IPS DF 4.7 (cell line): ENCODE measurements around the gene ASCC1.
"Not testable (repeated sequence)": the region's sequence is repeated elsewhere in the genome, so short reads cannot be mapped to it uniquely, and the experiment has no call there.

Experiments
- DNase-seq: peaks from one replicate; pipeline ENCODE4 v3.0.0-alpha.2; 2013; ENCODE audit warnings: low spot score; ENCODE audit errors: extremely low read depth

Gene ASCC1

DNA sequence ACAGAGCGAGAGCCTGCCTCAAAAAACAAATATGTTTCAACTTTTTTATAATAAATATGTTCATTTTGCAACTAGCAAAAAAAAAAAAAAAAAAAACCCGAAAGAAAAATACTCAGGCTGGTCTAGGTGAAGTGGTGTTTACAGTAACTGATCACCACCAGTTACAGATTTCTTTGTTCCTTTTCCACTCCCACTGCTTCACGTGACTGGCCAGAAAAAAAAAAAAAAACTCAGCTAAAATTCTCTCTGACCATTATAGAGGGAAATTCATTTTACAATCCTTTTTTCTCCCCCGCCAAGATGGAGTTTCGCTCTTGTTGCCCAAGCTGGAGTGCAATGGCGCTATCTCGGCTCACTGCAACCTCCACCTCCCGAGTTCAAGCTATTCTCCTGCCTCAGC is 4.6 kb upstream of the ASCC1 start:
- no peak for DNase-seq

- DNase-seq: no peak
Observed at GRCh38 chr10:72219235-72219814, 3.2 kb upstream of the ASCC1 start.

GRCh38 chr10:72218726-72219125 is 2.6 kb upstream of the ASCC1 start:
- DNase-seq: no peak

DNA sequence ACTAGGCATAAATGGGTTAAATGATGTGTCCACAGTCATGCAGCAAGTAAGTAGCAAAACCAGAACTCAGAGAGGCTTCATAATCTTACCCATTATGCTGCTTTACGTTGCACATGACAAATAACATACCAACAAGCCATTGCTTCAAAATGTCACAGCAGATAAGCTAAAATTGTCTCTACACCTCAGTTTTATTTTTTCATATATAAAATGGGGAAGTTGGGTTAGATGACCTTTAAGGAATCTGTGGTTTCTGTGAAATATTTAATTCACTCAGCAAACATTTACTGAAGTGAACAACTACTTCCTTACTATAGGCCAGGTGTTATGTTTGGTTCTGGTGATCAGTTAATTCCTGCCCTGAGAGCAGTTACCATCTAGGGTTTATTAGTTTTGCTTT is 2.2 kb upstream of the ASCC1 start:
- DNase-seq: no peak

DNA sequence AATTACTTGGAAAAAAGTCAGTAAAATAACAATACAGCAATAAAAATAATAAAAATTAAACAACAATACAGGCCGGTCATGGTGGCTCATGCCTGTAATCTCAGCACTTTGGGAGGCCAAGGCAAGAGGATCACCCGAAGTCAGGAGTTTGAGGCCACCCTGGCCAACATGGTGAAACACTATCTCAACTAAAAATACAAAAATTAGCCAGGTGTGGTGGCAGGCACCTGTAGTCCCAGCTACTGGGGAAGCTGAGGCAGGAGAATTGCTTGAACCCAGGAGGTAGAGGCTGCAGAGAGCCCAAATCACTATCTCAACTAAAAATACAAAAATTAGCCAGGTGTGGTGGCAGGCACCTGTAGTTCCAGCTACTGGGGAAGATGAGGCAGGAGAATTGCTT is 4.2 kb downstream of the ASCC1 start:
- DNase-seq: not testable (repeated sequence)

DNA sequence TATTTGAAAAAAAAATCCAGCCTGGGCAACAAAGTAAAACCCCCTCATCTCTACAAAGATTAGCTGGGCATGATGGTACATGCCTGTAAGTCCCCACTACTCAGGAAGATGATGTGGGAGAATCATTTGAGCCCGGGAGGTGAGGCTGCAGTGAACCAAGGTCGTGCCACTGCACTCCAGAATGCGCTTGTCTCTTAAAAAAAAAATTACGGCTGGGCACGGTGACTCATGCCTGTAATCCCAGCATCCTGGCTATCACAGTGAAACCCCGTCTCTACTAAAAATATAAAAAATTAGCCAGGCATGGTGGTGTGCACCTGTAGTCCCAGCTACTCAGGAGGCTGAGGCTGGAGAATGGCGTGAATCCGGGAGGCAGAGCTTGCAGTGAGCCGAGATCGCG is 4.7 kb downstream of the ASCC1 start:
- DNase-seq: not testable (repeated sequence)

GRCh38 chr10:72208526-72208925 is 7.5 kb downstream of the ASCC1 start:
- not testable (repeated sequence) for DNase-seq

DNA sequence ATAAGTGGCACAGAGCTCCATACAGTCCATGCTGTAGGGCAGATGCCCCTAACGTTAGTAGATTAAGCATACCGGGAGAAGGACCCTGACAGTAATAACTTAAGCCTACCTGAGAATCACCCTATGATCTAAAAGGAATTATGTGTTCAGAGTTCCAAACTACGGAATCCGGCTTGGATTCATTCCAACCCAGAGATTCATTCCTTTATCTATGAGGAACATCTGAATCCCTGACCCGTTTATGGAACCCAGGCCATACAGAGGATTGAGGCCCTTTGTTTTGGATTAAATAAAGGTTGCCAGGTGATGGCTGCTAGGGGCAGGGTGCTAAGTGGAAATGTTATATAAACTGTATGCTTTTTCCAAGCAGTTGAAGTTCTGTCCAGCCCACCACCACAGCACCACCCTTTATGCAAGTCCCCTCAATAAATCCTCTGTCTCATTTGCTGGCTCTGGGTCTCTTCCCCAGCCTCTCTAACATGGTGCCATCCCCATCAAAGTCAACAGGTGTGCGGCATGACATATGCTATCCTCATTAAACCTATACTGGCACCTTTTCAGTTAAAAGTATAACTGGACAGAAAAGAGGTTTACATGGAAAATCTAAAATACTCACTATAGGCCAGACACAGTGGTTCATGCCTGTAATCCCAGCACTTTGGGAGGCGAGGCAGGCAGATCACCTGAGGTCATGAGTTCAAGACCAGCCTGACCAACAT is 9.4 kb downstream of the ASCC1 start:
- no peak for DNase-seq

DNA sequence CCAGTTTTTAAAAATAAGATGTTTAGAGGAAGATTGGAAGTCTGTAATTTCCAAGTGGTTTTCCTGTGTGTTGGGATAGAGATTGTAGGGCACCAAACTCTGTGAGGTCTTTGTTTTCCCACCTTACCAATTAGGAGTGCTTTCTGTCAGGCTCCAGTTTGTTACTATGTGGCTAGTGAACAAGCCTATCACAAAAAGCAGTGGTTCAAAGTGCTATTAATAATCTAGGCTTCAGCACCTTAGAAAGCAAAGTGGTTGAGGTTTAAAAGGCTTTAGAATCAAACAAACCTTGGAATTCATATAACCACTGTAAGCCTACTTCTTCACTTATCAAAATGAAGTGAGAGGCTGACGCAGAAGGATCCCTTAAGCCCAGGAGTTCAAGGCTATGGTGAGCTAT is 11.4 kb downstream of the ASCC1 start:
- DNase-seq: no peak

DNA sequence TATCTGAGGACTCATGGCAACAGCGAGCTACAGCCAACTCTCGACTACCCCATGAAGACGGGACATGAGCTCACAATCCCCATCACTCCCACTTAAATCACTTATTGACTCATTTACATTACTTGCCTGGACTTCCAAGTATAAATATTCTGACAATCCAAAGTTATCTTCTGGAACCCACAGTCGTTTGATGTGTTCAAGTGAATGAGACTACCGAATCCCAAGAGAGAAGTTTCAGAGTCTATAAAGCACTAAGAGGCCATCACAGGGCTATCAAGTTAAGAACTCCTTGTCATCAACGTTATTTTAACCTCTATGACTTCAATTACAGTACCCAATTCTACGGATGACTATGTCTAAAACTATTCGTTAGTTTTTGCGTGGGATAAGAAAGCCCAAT is 11.8 kb downstream of the ASCC1 start:
- no peak for DNase-seq

- no peak for DNase-seq
Observed at GRCh38 chr10:72201293-72201692, 14.8 kb downstream of the ASCC1 start.

GRCh38 chr10:72200883-72201282 is 15.2 kb downstream of the ASCC1 start:
- DNase-seq: no peak

- no peak for DNase-seq
Observed at GRCh38 chr10:72194949-72195348, 21.1 kb downstream of the ASCC1 start.

- no peak for DNase-seq
Observed at GRCh38 chr10:72186982-72187330, 29.1 kb downstream of the ASCC1 start.

- no peak for DNase-seq
Observed at GRCh38 chr10:72186258-72186981, 29.7 kb downstream of the ASCC1 start.

DNA sequence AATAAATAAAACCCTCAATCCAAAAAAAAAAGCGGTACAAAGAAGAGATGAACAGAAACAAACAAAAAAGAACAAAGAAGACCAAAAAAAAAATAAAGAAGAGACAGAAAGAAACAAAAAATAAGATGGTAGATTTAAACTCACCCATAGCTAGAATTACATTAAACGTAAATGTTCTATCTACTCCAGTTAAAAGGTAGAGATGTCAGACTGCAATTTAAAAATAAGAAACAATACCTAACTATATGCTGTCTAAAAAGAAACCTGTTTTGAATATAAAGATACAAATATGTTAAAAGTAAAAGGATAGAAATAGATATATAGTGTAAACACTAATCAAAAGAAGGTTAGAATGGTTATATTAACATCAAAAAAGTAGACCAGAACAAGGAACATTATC is 31.9 kb downstream of the ASCC1 start:
- DNase-seq: no peak

DNA sequence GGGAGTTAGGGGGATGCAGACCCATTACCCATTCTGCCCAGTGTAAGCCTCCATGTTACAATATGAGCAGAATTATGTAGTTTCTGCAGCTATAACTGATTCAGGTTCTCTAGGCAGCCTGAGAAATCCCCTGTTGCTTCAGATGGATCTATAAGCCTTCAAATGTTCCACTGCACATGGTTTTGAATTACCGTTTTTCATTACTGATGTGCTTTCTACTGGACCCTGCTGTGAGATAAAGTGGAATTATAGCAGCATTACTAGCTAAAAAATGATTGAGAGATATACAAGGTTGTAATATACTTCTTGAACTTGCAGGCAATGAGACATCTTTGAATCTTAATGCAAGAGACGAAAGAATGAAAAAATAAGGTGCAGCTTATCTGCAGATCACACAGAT is 38.6 kb downstream of the ASCC1 start:
- DNase-seq: no peak

GRCh38 chr10:72176701-72177100 is 39.4 kb downstream of the ASCC1 start:
- no peak for DNase-seq

DNA sequence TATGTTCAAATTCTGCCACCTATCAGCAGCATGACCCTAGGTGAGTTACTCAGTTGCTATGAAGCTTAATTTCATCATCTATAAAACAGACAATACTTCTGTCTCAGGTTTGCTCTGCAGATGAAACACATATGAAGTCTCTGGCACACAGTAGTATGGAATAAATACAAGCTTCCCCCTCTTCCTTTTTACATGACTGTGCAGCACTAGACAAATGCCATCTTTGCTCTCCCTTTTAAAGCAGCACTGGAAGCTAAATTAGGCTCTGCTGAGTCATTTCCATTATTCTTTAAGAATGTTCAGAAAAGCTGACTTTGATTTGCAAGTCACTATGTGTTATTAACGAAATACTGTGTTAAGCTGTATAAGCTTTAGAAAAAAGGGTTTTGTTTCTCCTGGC is 40.9 kb downstream of the ASCC1 start:
- no peak for DNase-seq

DNA sequence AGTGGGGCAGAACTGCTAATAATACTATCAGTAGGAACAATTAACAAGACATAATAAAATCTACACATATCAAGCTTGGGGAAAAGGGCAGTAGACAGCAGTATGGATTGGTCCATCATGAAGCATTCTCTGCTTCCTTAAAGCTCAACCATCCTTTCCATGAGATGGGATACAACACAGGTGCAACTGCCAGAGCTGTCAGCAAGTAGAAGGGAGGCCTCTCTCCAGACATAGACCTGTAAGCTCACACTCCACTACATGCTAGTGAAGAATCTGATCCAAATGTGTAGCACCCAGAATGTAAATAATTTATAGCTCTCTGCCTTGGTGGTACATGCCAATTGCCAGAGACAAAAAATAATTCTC is 41.8 kb downstream of the ASCC1 start:
- DNase-seq: no peak

- no peak for DNase-seq
Observed at GRCh38 chr10:72173619-72174296, 42.3 kb downstream of the ASCC1 start.

- no peak for DNase-seq
Observed at GRCh38 chr10:72173262-72173618, 42.8 kb downstream of the ASCC1 start.
